Measurements from ENCODE around the gene POU6F1.

Gene POU6F1

DNA sequence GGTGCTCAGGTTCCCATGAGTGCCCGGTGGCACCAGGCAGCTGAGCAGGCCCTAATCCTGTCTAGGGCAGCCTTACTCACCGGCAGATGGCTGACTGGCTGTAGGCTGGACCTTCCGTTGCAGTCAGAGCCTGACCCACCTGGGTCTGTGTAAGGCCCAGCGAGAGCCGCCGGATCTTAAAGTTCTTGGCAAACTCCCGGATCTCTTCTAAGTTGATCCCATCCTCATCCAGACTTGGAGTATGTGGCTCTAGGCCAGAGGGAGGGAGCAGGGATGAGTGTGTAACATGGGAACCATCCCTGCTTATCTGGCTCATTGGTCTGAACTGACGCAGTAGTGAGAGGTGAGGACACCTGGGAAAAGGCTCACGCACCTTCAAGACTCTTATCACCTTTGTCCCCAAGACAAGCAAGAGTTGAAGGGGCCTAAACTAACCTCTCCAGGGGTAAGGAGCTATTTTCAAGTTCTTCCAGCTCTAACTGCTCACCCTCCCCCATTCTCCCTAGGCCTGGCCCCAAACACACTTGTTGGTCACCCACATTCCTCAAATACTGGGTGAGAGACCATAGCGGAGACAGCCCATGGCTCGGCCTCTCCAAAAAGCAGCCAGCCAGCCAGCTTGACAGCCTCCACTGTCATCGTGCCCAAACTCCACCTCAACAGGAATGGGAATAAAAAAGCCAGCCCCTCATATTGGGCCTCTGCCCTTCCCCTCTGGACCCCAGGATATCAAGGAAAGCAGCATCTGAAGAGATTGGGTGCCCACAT is 26.2 kb downstream of the POU6F1 start:
- H3K4me3 ChIP-seq (ENCODE audit: control insufficient read depth, low read depth, low read length), result no peak overlapping the region
- DNase-seq (ENCODE audit: low read depth), result no peak
- TF ChIP-seq, protein P1, sequence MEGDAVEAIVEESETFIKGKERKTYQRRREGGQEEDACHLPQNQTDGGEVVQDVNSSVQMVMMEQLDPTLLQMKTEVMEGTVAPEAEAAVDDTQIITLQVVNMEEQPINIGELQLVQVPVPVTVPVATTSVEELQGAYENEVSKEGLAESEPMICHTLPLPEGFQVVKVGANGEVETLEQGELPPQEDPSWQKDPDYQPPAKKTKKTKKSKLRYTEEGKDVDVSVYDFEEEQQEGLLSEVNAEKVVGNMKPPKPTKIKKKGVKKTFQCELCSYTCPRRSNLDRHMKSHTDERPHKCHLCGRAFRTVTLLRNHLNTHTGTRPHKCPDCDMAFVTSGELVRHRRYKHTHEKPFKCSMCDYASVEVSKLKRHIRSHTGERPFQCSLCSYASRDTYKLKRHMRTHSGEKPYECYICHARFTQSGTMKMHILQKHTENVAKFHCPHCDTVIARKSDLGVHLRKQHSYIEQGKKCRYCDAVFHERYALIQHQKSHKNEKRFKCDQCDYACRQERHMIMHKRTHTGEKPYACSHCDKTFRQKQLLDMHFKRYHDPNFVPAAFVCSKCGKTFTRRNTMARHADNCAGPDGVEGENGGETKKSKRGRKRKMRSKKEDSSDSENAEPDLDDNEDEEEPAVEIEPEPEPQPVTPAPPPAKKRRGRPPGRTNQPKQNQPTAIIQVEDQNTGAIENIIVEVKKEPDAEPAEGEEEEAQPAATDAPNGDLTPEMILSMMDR (IDR thresholded peaks at IDR 0.05; ENCODE audit: control insufficient read depth, insufficient read depth, low read depth, low read length, missing control alignments), result no peak

DNA sequence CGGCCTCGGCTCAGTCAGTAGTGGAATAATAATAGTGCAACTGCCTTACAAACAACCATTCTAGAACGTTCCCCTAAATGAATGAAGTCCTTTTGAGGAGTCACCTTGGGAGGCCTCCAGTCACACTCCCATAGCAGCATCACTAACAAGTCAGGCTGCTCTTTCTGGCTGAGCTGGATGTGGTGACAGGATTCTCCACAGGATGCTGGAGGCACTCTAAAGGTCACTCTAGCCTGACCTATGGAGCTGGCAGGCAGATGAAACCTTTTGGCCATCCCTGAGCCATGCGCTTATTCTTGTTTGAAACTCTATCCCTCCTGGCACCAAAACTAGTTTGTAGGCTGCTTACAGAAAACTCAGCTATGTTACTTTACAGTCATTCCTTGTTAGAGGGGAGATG is 27.0 kb downstream of the POU6F1 start:
- DNase-seq (ENCODE audit: low read depth), result no peak
- no peak overlapping the region for H3K4me3 ChIP-seq (ENCODE audit: control insufficient read depth, low read depth, low read length)
- TF ChIP-seq, protein P1 (IDR thresholded peaks at IDR 0.05; ENCODE audit: control insufficient read depth, insufficient read depth, low read depth, low read length, missing control alignments), result no peak

DNA sequence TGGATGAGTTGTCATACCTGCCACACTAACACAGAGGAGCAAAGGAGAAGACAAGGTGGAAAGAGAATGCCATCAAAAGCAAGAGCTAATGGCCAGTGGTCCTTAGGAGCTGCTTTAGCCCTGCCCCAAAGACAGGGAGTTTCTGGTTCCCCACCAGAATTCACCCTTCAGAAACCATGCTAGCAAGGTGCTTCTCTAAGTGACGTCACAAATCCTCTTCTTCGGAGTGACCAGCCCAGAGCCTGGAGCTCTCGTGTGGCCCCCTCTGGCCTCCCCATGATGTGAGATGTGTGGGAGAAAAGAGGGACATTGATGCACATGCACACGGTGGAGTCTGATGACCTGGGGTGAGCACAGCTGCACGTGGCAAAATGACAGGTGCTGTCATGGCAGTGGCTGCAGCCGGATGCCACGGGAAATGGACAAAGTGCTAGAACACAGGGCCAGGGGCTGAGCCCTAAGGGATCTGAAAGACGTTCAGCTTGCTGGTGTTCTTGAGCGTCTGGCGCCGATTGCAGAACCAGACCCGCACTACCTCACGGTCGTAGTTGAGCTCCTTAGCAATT is 28.0 kb downstream of the POU6F1 start:
- no peak overlapping the region for H3K4me3 ChIP-seq (ENCODE audit: control insufficient read depth, low read depth, low read length)
- DNase-seq (ENCODE audit: low read depth), result no peak
- TF ChIP-seq, protein P1 (IDR thresholded peaks at IDR 0.05; ENCODE audit: control insufficient read depth, insufficient read depth, low read depth, low read length, missing control alignments), result no peak

DNA sequence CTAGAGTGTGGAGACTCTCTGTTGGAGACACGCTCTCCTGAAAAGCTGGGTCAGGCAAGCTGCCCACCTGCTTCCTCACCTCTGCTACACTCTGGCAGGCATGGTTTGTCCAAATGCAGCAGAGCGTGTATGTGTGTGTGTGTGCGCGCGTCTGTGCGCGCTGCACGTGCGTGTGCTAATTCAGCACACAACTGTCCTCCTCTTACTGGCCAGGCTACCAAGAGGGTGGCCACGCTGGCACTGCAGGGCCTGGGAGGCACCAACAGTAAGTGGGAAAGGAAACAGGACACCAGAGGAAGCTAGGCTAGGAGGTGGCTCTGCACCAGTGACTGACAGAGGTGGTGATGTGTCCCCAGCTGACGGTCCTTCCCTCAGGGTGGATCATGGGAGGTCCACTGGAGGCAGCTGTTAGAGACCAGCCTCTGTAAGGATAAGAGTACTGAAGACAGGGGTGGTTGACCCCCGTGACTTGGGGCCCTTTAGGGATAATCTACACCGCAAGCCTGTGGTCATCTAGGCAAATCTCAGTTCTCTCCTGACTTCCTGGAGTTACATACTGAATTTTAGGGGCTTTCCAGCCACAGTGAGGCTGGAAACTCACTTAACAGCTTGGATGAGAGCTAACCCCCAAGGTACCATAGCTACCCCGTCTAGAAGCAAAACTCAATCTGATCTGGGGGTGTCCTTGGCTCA is 29.4 kb downstream of the POU6F1 start:
- no peak for DNase-seq (ENCODE audit: low read depth)
- TF ChIP-seq, protein P1 (IDR thresholded peaks at IDR 0.05; ENCODE audit: control insufficient read depth, insufficient read depth, low read depth, low read length, missing control alignments), result no peak
- H3K4me3 ChIP-seq (ENCODE audit: control insufficient read depth, low read depth, low read length), result no peak overlapping the region

DNA sequence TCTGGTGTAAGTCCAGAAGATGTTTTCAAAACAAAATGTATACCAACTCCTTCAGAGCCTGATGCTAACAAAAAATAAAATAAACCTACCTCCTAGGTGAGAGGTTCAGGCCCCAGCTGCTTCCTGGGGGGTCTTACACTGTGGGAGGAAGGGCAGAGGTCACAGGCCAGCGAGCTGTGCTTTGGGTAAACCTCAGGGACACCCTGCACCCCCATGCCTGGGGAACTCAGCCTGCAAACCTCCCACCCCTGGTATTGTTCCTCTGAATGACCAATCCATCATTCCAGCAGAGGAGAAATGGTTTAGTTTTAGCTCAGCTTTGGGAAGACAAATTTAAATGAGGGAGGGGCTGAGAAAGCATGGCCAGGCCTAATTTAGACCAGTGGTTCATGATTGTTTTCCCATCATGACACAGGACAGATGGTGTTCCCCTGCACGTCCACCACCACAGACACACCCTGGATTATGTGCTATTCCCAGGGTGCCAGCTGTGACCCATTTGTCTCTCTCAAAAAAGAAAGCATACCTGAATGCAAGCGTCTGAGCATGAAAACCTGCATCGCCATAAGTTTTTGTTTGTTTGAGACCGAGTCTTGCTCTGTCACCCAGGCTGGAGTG is 30.4 kb downstream of the POU6F1 start:
- no peak for DNase-seq (ENCODE audit: low read depth)
- TF ChIP-seq, protein P1 (IDR thresholded peaks at IDR 0.05; ENCODE audit: control insufficient read depth, insufficient read depth, low read depth, low read length, missing control alignments), result no peak

DNA sequence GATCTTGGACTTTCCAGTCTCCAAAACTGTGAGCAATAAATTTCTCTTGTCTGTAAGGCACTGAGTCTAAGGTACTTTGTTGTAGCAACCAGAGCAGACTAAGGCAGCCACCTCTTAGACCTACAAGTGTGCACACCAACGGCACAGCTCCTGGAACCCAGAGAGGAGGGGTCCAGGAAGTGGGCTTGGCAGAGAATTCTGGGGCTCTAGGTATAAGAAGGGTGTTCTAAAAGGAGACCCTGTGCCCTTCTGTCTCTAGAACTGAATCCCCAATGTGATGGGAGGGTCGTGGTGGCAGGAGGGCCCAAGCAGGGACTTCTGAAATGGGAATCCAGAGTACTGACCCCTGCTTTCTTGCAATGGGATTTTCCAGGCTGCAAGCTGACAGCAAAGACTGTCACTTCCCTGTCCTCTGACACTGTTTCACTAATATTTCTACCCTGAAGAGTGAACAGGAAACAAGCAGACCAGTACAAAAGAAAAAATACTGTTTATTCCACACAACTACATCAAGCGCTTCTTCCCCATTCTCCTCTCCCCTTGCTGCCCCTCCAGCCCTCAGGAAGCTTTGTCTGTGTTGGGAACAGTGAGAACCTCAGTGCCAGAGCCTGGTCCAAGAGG is 31.3 kb downstream of the POU6F1 start:
- DNase-seq (ENCODE audit: low read depth), result no peak
- no peak overlapping the region for H3K4me3 ChIP-seq (ENCODE audit: control insufficient read depth, low read depth, low read length)
- TF ChIP-seq, protein P1 (IDR thresholded peaks at IDR 0.05; ENCODE audit: control insufficient read depth, insufficient read depth, low read depth, low read length, missing control alignments), result no peak

More for the DNA sequence above, 30.4 kb downstream of the POU6F1 start:
- H3K4me3 ChIP-seq (ENCODE audit: control insufficient read depth, low read depth, low read length), result no peak overlapping the region

Measured in AG09309 (cell line).